Psoas muscle (tissue), 8 donors: ENCODE results near the gene C2orf15. TPM values are rescaled to one million over a fixed set of nuclear protein-coding genes. Genes with fewer than 3 reads are reported as not detected.

Source experiments
- ATAC-seq, 4 donors: fragments of 200-7000 bp; cut with Tn5 transposase; one replicate each; pipeline ENCODE4 v1.9.1; 2020; ENCODE audit warnings: moderate library complexity in 3 of 4, mild to moderate bottlenecking in 2 of 4
- DNase-seq, 2 donors: peaks; one replicate each; pipeline ENCODE4 v3.0.0-alpha.2; 2020
- H3K27ac ChIP-seq: fragments of 200-600 bp; one replicate; pipeline ENCODE4 v1.8.0; 2022
- H3K27me3 ChIP-seq, 3 donors: fragments of 200-600 bp in 1 of 3; one replicate each; pipeline versions ENCODE4 v1.6.1 to v1.8.0; 2013 to 2022; ENCODE audit warnings: low read length in 2 of 3, mild to moderate bottlenecking in 2 of 3, moderate library complexity in 1 of 3; ENCODE audit not compliant: insufficient read depth in 3 of 3
- H3K36me3 ChIP-seq, 2 donors: fragments of 200-600 bp in 1 of 2; one replicate each; pipeline versions ENCODE4 v1.6.1 to v1.8.0; 2013 to 2022; ENCODE audit warnings: low read depth in 1 of 2, mild to moderate bottlenecking in 1 of 2, moderate library complexity in 1 of 2; ENCODE audit not compliant: insufficient read depth in 1 of 2
- H3K4me1 ChIP-seq: fragments of 200-600 bp; one replicate; pipeline ENCODE4 v1.8.0; 2022
- H3K4me3 ChIP-seq: fragments of 200-600 bp; one replicate; pipeline ENCODE4 v1.8.0; 2022; ENCODE audit warnings: mild to moderate bottlenecking
- H3K9me3 ChIP-seq: fragments of 200-600 bp; one replicate; pipeline ENCODE4 v1.8.0; 2022
- CTCF ChIP-seq: fragments of 200-600 bp; IDR thresholded peaks from one replicate; pipeline ENCODE4 v1.8.0; 2022; ENCODE audit warnings: antibody characterized with exemption
- WGBS, 3 donors: extraction: QIAGEN DNeasy Blood & Tissue Kit; methylation state at CpG; one replicate each; pipeline versions ENCODE4 v1.1.6 to v1.1.7; 2013; 5-methylcytosine and 5-hydroxymethylcytosine counted together
- intact Hi-C, 2 donors: fragments of 100-400 bp; cut with DNase I; formaldehyde crosslinking; loops; one replicate each; pipeline versions ENCODE4 v1.11.0 to v1.14.2; 2022
- polyA plus RNA-seq, 3 donors: library from polyadenylated mRNA; stranded (reverse); fragments of 200-250 nt; gene quantifications; one replicate each; pipeline ENCODE4 v1.2.3, GENCODE V29; 2013
- total RNA-seq, 4 donors: library from RNA; stranded (reverse); fragmentation: NEBNext Ultra II Directional in 2 of 4; extraction: Animal tissue kit (Norgen Biotek cat#: 25700) in 2 of 4; gene quantifications; one replicate each; pipeline versions ENCODE4 v1.2.1 to v1.2.4, GENCODE V29; 2021 to 2023
- donor health status: healthy with polysubstance abuse.
- donor health status: DM: no; HTN: no; CAD: no; lungs with moderate emphysema.
- donor health status: Bipolar disorder and iron deficiency.
- donor health status: healthy.
- donor health status: DM: yes; HTN: yes; CAD: no.
- donor health status: DM: no; HTN: no; CAD: no.
- donor health status: DM: no; HTN: no; CAD: no.
- donor health status: DM: yes; HTN: yes; CAD: no.

Gene C2orf15
- total and polyA plus RNA-seq, 7 donors, result 0.05 to 0.16 TPM; not detected in 5

GRCh38 chr2:99139003-99139402, 2.5 kb upstream of the C2orf15 start:
- no peak for TF ChIP-seq CTCF
- H3K36me3 ChIP-seq, result no peaks in the 10 kb centered on the region
- H3K27me3 ChIP-seq, result no peaks in the 10 kb centered on the region
- no peaks in the 10 kb centered on the region for H3K9me3 ChIP-seq
- no peak for DNase-seq
- no peak for ATAC-seq
- H3K27ac ChIP-seq, result no peak overlapping the region
- H3K4me3 ChIP-seq, result no peak overlapping the region
- no peaks in the 10 kb centered on the region for H3K4me1 ChIP-seq
- intact Hi-C loops, result no loop called here
- WGBS, 3 donors, result 98 to 99% (median 98%) methylated on average over 4 of the region's 4 CpGs

- peak overlapping the region; percentile 46 for H3K27ac ChIP-seq
- DNase-seq (no peak), ATAC-seq (no peak)
- H3K27me3 ChIP-seq, result no peaks in the 10 kb centered on the region
- no peaks in the 10 kb centered on the region for H3K4me1 ChIP-seq
- no peaks in the 10 kb centered on the region for H3K36me3 ChIP-seq
- TF ChIP-seq CTCF, result no peak
- 24 to 27% (median 25%) methylated on average over 17 of the region's 17 CpGs for whole genome bisulfite sequencing, 3 donors
- intact Hi-C loops, result no loop called here
- peak overlapping the region; percentile 88 for H3K4me3 ChIP-seq
- H3K9me3 ChIP-seq, result no peaks in the 10 kb centered on the region
Observed at GRCh38 chr2:99140056-99140859, 1.2 kb upstream of the C2orf15 start.

- Histone ChIP-seq H3K27ac (peak overlapping the region; percentile 46), H3K9me3 (no peaks in the 10 kb centered on the region), H3K36me3 (no peaks in the 10 kb centered on the region), H3K4me3 (peak overlapping the region; percentile 88), H3K4me1 (no peaks in the 10 kb centered on the region), H3K27me3 (no peaks in the 10 kb centered on the region)
- WGBS, 3 donors, result 0 to 1% (median 1%) methylated on average over 19 to 21 of the region's 21 CpGs
- no peak for DNase-seq
- intact Hi-C loops, result no loop called here
- no peak for TF ChIP-seq CTCF
- ATAC-seq, result peak; percentile 50 to 73 (median 54)
Observed at GRCh38 chr2:99140860-99141109, 722 bp upstream of the C2orf15 start.

GRCh38 chr2:99150706-99151105, 9.2 kb downstream of the C2orf15 start:
- H3K27me3 ChIP-seq, result no peaks in the 10 kb centered on the region
- peaks cover 15% of the 10 kb centered on the region for H3K4me1 ChIP-seq
- no peaks in the 10 kb centered on the region for H3K9me3 ChIP-seq
- H3K27ac ChIP-seq, result no peak overlapping the region
- H3K36me3 ChIP-seq, result peaks cover 0 to 16% of the 10 kb centered on the region in 2 donors
- H3K4me3 ChIP-seq, result no peak overlapping the region
- no peak for ATAC-seq
- intact Hi-C loops, result loop anchor here in 1 of 2 donors (10.0 kb wide), 1 partner anchor 536 kb away; no protein-coding TSS in a partner anchor
- 80 to 91% (median 81%) methylated on average over 1 of the region's 1 CpG for WGBS, 3 donors
- DNase-seq, result no peak
- no peak for TF ChIP-seq CTCF
